NCI-H1105 (cell line): ENCODE measurements around the gene DGKA.
"Not testable (repeated sequence)": the region's sequence is repeated elsewhere in the genome, so short reads cannot be mapped to it uniquely, and the experiment has no call there.

Source experiments
- DNase-seq: peaks from one replicate; lab custom pipeline; 2025; lab: John Stamatoyannopoulos, UW

The DGKA gene

DNA sequence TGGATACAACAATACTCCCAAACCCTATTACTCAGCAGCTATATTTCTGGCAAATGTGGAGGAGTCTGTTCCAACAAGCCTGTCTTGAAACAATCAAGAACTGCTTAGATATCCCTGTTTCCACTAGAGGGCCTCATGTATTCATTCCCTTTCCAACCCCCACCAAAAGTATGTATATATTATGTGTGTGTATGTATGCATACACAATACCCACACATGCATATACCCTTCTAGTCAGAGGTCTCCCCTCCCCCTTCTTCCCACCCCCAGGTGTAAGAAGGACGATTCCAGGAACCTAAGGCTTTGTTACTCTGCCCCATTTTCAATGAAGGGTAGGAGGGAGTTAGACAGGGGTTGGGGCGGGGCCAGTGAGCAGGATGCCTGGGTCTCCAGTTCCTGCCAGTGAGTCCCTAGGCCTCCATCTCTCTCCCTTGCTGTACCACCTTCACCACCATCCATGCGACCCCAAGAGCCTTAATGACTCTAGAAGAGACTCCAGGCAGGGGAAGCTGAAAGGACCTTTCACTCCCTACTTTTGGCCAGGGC, at the start of gene DGKA:
Gene DGKA (plus strand): TSS at position 392 of the 546 bp plus-strand sequence. CDS start 5,342 bp downstream, outside the sequence.
- DNase-seq, result no peak

DNA sequence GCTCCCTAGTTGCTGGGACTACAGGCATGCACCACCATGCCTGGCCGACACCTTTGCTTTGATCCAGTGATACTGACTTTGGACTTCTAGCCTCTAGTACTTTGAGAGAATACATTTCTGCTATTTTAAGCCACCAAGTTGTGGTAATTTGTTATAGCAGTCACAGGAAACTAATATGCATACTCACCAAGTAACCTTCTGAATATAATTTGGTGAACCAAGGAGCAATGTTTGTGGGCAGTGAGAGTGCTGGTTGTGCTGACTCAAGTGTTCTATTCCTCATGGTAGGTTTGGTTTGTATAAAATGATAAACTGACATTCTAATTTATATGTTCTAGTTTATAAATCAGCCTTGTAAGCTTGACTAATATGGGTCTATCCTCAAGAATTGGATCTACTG, 45.8 kb upstream of the DGKA start:
- no peak for DNase-seq

- no peak for DNase-seq
Observed at GRCh38 chr12:55891310-55891709, 39.7 kb upstream of the DGKA start.

- no peak for DNase-seq
Observed at GRCh38 chr12:55893723-55894122, 37.2 kb upstream of the DGKA start.

- DNase-seq, result no peak
Observed at GRCh38 chr12:55899082-55899481, 31.9 kb upstream of the DGKA start.

GRCh38 chr12:55901881-55902490, 29.0 kb upstream of the DGKA start:
- DNase-seq, result no peak

GRCh38 chr12:55906056-55906455, 24.9 kb upstream of the DGKA start:
- DNase-seq, result no peak

DNA sequence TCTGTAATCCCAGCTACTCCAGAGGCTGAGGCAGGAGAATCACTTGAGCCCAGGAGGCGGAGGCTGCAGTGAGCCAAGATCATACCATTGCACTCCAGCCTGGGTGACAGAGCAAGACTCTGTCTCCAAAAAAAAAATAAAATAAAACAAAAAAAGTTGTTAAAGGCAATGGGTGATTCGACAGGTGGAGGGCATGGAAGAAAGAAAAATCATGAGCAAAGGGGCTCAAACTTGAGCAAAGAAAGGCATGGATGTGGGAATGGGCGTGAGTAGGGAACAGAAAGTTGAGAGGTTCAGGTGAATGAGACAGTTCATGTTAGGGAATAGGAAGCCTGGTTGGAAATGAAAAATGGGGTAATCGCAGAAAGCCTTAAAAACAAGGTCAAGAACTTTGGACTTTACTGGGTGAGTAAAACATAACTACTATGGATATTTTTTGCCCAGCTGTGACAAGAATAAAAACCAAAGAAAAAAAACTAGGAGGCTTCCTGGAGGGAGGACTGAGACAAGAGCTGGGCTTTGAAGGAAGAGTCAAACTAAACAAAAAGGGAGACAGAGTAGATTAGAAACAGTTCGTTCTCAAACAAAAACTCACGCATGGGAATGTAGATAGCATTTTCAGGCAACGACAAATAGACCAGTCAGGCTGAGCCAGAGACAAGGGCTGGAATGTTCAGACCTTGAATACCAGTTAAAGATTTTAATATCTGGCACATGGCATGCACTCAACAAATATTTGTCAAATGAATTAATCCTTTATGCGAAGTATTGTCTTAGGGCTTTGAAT, 22.0 kb upstream of the DGKA start:
- DNase-seq, result no peak

GRCh38 chr12:55909513-55909884, 21.5 kb upstream of the DGKA start:
- no peak for DNase-seq

DNA sequence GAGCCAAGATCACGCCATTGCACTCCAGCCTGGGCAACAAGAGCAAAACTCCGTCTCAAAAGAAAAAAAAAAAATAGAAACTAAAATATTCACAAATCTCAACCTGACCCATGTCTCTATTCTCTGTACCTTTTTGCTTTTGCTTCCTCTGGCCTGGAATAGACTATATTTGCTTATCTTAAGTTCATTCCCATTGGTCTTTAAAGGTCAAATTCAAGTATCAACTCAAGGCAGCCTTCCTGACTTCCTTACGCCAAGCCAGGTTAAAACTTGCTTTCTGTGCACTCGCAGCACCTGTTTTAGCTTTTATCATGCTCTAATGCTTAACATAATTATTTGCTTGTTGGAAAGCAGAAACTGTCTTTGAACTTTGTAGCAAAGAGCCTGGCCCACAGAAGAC, 18.1 kb upstream of the DGKA start:
- DNase-seq, result no peak

- DNase-seq, result no peak
Observed at GRCh38 chr12:55915482-55915859, 15.5 kb upstream of the DGKA start.

DNA sequence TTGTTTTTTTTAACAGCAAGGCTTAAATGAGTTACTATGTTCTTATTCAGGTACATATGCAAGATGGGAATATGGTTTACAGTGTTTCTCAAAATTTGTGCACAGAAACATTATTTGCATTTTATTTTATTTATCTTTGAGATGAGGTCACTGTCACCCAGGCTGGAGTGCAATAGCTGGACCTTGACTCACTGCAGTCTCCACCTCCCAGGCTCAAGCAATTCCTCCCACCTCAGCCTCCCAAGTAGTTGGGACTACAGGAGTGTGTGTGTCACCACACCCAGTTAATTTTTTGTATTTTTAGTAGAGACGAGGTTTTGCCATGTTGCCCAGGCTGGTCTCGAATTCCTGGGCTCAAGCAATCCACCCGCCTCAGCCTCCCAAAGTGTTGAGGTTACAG, 11.9 kb upstream of the DGKA start:
- DNase-seq, result not testable (repeated sequence)

GRCh38 chr12:55922126-55922525, 8.8 kb upstream of the DGKA start:
- no peak for DNase-seq

- DNase-seq, result not testable (repeated sequence)
Observed at GRCh38 chr12:55923648-55924047, 7.3 kb upstream of the DGKA start.

DNA sequence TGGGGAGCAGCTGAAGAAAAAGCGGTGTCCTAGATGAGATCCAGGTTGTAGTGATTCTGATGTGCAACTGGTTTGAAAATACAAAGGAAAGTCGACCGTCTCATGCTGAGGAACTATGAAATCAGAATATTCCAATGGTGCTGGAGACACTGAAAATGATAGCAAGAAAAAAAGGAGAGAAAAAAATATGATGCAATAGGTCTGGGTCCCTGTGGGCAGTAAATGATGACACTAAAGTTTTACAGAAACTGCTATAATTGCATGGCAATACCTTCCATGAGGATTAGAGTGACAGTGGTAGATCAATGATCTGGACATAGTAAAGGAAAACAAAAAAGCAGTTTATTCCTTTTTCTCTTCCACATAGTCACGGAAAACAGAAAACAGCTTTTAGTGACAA, 5.6 kb upstream of the DGKA start:
- DNase-seq, result no peak

DNA sequence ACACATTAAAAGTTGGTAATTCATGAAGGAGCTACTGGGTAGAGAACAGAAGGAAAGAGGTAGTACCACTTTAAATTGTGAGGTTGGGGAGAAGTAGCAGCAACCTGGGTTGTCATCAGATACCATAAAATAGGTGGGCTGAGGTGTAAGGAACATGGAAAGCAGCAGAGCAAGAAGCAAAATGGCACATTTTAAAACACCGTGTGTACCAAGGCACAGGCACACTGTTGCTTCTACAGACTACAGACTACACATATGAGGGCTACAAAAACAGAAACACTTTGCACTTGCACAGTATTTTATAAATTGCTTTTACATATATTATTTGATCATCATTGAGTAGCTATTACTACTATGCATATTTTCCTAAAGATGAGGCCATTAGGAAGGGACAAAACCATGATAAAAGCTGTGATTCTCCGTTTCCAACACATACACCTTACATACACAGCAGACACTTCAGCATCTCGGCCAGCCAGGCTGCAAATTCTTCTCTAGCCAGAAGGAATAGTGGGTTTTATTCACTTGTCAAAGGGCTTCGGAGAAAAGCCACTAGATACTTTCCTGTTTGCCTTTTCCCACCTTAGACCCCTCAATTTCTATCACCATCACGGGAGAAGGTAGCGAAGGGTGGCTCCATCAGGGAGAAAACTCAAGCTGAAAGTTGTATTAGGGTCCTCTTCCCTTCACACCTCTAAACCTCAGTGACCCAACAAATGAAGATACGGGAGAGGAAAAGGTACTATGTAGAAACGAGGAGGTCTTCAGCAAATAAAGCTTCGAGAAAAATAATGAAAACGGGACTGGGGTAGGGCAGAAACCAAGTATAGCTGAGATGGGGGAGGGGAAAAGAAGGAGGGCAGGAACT, 4.9 kb upstream of the DGKA start:
- no peak for DNase-seq

DNA sequence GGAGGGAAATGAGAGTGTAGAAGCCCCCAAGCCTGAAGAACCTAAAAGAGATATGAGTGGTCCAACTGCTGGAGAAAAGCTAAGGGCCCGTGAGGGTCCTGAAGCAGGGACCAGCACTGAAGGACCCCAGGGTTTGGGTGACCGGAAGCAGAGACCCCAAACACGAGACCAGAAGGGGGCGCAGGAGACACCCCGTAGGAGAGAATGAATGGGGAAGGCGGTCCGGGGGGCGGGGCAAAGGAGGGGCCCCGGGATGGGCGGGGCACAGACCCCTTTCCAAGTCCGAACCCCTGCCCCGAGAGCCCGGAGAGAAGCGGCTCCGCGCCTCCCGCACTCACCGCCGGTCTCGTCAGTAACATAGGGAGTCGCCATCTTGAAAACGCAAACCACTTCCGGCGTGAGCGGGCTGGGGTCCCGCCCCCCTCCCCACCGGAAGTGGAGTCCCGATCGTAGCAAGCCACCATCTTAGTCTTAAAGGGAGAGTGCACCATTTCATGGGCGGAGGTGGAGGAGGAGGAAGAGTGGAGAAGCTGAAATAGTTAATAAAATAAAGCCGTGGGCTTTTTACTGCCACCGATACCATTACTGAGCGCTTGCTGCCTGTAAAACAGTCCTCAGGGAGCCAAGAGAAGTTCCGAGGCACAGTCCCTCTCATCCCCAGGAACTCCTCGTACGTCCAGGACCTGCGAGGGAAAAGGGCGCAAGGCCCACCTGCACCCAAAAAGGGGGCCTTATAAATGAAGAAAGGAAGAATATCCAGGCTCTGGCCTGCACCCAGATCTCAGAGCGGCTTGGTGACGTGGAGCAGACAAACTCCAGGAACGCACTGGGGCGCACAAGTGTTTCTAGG, 4.0 kb upstream of the DGKA start:
- peak; percentile 68 for DNase-seq

GRCh38 chr12:55927588-55928502, 3.1 kb upstream of the DGKA start, which contains the start of gene PYM1:
PYM1 (minus strand) TSS chr12:55927894; CDS start chr12:55927761, 133 bp downstream.
- no peak for DNase-seq

DNA sequence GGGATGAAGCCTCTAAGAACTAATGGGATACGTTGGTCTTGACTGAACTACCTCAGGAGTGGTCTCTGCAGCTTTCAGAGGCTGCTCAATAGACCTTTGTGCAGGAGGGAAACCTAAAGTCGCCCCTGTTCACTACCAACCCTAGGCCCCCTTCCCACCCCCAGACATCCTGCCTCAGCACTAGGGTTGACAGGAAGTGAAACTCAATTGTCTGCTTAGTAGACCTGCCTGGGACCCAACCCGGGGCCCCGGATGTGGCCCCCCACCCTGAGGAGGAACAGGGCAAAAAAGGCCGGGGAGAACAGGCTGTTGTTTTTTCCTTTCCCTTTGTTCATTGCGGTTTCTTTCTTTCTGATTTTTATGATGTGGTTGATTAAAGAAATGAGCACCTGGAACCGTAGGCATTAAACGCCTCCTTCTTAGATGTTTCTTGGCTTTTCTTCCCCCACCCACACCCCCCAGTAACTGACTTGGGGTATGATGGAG, 1.6 kb upstream of the DGKA start:
- DNase-seq, result no peak

DNA sequence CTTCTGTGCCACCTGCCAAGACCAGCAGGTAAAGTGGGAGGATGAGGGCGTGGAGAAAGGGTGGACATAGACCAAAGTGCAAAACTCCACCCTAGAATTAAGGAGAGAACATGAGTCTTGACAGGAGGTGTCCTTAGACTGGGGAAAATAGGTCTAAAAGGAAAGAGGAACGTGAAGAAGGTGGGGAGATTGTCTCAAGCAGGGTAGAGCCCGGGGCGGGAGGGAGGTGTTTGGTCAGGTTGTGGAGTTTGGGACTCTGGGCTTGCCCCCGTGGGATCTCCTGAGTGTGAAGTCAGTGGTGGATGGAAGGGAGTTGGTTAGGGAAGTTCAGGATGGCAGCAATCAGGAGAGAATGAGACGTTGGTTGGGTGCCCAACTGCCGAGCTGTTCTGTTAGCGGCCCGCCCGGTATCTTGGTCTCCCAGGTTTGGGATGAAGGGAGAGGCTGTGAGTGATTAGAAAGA, 386 bp downstream of the DGKA start:
- DNase-seq, result no peak
